ENCODE measurements around the gene ZNF70.

ZNF70 gene

GRCh38 chr22:23750714-23751440 lies at the start of gene ZNF70:
ZNF70 (minus strand) TSS chr22:23751112; CDS start chr22:23745140, 5,972 bp downstream.
- Histone ChIP-seq H3K9me3 (ENCODE audit: control insufficient read depth in 1 of 2, low read length in 2 of 2) (no peaks in the 10 kb centered on the region), H3K27ac (ENCODE audit: low read length) (peak within 1 kb of the TSS; percentile 80), H3K4me3 (ENCODE audit: low read depth in 1 of 2, low read length in 2 of 2) (peak within 1 kb of the TSS; percentile 77 to 79), H3K4me1 (ENCODE audit: control insufficient read depth in 1 of 2, insufficient read depth in 2 of 2, low read length in 2 of 2) (peaks cover 7 to 19% of the 10 kb centered on the region in 2 donors), H3K36me3 (ENCODE audit: control insufficient read depth in 1 of 2, insufficient read depth in 2 of 2, low read length in 2 of 2) (no peaks in the 10 kb centered on the region), H3K27me3 (ENCODE audit: low read depth, low read length) (no peaks in the 10 kb centered on the region)

DNA sequence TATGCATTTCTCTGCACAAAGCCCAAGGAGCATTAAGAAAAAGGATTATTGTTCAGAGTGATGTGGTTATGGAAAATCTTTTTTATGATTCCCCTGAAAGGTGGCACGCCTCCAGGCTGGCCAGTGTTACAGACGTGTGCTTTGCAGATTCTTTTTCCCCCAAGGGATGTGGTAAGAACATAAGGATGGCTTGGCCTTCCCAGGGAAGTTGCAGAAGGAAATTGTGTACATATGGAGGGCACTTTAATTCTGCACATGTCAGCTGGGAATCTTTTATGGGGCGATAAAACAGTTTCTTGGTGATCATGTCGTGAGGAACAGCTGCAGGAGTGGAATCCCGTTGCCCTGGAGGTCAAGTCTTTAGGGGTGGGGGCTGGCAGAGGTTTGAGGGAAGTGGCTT lies 45.5 kb upstream of the ZNF70 start:
- peaks cover 0 to 5% of the 10 kb centered on the region in 2 donors for H3K4me1 ChIP-seq (ENCODE audit: control insufficient read depth in 1 of 2, insufficient read depth in 2 of 2, low read length in 2 of 2)
- H3K27ac ChIP-seq (ENCODE audit: low read length): no peak overlapping the region
- H3K4me3 ChIP-seq (ENCODE audit: low read depth in 1 of 2, low read length in 2 of 2): no peak overlapping the region
- H3K27me3 ChIP-seq (ENCODE audit: low read depth, low read length): no peaks in the 10 kb centered on the region
- H3K9me3 ChIP-seq (ENCODE audit: control insufficient read depth in 1 of 2, low read length in 2 of 2): no peaks in the 10 kb centered on the region
- peaks cover 33 to 79% of the 10 kb centered on the region in 2 donors for H3K36me3 ChIP-seq (ENCODE audit: control insufficient read depth in 1 of 2, insufficient read depth in 2 of 2, low read length in 2 of 2)

GRCh38 chr22:23793326-23793725 lies 42.4 kb upstream of the ZNF70 start:
- peaks cover 21 to 57% of the 10 kb centered on the region in 2 donors for H3K36me3 ChIP-seq (ENCODE audit: control insufficient read depth in 1 of 2, insufficient read depth in 2 of 2, low read length in 2 of 2)
- no peaks in the 10 kb centered on the region for H3K9me3 ChIP-seq (ENCODE audit: control insufficient read depth in 1 of 2, low read length in 2 of 2)
- no peaks in the 10 kb centered on the region for H3K27me3 ChIP-seq (ENCODE audit: low read depth, low read length)
- no peak overlapping the region for H3K4me3 ChIP-seq (ENCODE audit: low read depth in 1 of 2, low read length in 2 of 2)
- no peak overlapping the region for H3K27ac ChIP-seq (ENCODE audit: low read length)
- peaks cover 5 to 22% of the 10 kb centered on the region in 2 donors for H3K4me1 ChIP-seq (ENCODE audit: control insufficient read depth in 1 of 2, insufficient read depth in 2 of 2, low read length in 2 of 2)

GRCh38 chr22:23791738-23792645 lies 41.1 kb upstream of the ZNF70 start:
- no peak overlapping the region for H3K27ac ChIP-seq (ENCODE audit: low read length)
- H3K36me3 ChIP-seq (ENCODE audit: control insufficient read depth in 1 of 2, insufficient read depth in 2 of 2, low read length in 2 of 2): peaks cover 16 to 50% of the 10 kb centered on the region in 2 donors
- H3K9me3 ChIP-seq (ENCODE audit: control insufficient read depth in 1 of 2, low read length in 2 of 2): no peaks in the 10 kb centered on the region
- no peaks in the 10 kb centered on the region for H3K27me3 ChIP-seq (ENCODE audit: low read depth, low read length)
- H3K4me3 ChIP-seq (ENCODE audit: low read depth in 1 of 2, low read length in 2 of 2): no peak overlapping the region
- H3K4me1 ChIP-seq (ENCODE audit: control insufficient read depth in 1 of 2, insufficient read depth in 2 of 2, low read length in 2 of 2): peaks cover 9 to 30% of the 10 kb centered on the region in 2 donors

DNA sequence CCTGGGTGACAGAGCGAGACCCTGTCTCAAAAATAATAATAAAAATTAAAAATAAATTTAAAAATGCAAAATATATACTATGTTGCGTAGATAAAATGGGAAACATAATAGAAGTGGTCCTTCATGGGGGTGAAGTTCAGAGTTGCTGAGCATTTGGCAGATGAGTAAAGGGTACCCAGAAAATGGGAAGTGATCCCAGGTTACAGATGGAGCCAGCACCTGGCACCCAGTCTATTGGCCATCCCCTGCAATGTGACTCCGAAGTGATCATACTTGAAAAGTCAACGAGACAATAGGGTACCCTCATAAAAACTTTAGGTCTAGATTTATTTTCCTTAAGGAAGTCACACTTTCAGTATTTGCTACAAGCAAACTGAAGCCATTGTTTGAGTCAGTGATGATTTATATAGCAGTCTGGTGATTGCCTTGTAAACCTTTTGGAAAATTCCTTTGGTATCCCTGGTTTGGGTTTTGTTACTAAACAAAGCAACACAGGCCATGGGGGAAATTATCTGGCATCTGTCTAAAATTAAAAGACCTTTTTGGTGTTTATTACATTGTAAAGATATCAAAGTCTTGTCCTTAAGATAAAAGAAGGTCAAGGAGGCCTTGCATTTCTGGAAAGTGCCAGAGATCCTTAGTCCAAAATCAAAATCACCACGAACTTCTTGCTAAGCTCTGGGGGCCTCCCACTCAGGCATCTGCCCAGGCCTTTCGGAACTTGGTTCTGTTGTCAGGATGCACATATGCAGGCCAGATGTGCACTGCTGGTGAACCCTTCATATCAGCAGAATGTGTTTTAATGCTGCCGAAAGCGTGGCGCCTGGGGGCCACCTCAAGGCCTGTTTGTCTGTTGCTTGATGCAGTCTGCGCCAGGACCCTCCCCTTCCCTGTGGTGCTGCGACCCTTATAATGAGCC lies 40.2 kb upstream of the ZNF70 start:
- H3K36me3 ChIP-seq (ENCODE audit: control insufficient read depth in 1 of 2, insufficient read depth in 2 of 2, low read length in 2 of 2): peaks cover 16 to 45% of the 10 kb centered on the region in 2 donors
- H3K4me1 ChIP-seq (ENCODE audit: control insufficient read depth in 1 of 2, insufficient read depth in 2 of 2, low read length in 2 of 2): peaks cover 9 to 37% of the 10 kb centered on the region in 2 donors
- H3K27me3 ChIP-seq (ENCODE audit: low read depth, low read length): no peaks in the 10 kb centered on the region
- H3K27ac ChIP-seq (ENCODE audit: low read length): no peak overlapping the region
- H3K9me3 ChIP-seq (ENCODE audit: control insufficient read depth in 1 of 2, low read length in 2 of 2): no peaks in the 10 kb centered on the region
- no peak overlapping the region for H3K4me3 ChIP-seq (ENCODE audit: low read depth in 1 of 2, low read length in 2 of 2)

GRCh38 chr22:23789638-23790037 lies 38.7 kb upstream of the ZNF70 start:
- H3K36me3 ChIP-seq (ENCODE audit: control insufficient read depth in 1 of 2, insufficient read depth in 2 of 2, low read length in 2 of 2): peaks cover 12 to 32% of the 10 kb centered on the region in 2 donors
- no peaks in the 10 kb centered on the region for H3K27me3 ChIP-seq (ENCODE audit: low read depth, low read length)
- no peak overlapping the region for H3K4me3 ChIP-seq (ENCODE audit: low read depth in 1 of 2, low read length in 2 of 2)
- H3K4me1 ChIP-seq (ENCODE audit: control insufficient read depth in 1 of 2, insufficient read depth in 2 of 2, low read length in 2 of 2): peaks cover 9 to 39% of the 10 kb centered on the region in 2 donors
- no peaks in the 10 kb centered on the region for H3K9me3 ChIP-seq (ENCODE audit: control insufficient read depth in 1 of 2, low read length in 2 of 2)
- no peak overlapping the region for H3K27ac ChIP-seq (ENCODE audit: low read length)

GRCh38 chr22:23789121-23789520 lies 38.2 kb upstream of the ZNF70 start:
- H3K27ac ChIP-seq (ENCODE audit: low read length): no peak overlapping the region
- peaks cover 9 to 39% of the 10 kb centered on the region in 2 donors for H3K4me1 ChIP-seq (ENCODE audit: control insufficient read depth in 1 of 2, insufficient read depth in 2 of 2, low read length in 2 of 2)
- H3K27me3 ChIP-seq (ENCODE audit: low read depth, low read length): no peaks in the 10 kb centered on the region
- peaks cover 9 to 27% of the 10 kb centered on the region in 2 donors for H3K36me3 ChIP-seq (ENCODE audit: control insufficient read depth in 1 of 2, insufficient read depth in 2 of 2, low read length in 2 of 2)
- no peak overlapping the region for H3K4me3 ChIP-seq (ENCODE audit: low read depth in 1 of 2, low read length in 2 of 2)
- no peaks in the 10 kb centered on the region for H3K9me3 ChIP-seq (ENCODE audit: control insufficient read depth in 1 of 2, low read length in 2 of 2)

DNA sequence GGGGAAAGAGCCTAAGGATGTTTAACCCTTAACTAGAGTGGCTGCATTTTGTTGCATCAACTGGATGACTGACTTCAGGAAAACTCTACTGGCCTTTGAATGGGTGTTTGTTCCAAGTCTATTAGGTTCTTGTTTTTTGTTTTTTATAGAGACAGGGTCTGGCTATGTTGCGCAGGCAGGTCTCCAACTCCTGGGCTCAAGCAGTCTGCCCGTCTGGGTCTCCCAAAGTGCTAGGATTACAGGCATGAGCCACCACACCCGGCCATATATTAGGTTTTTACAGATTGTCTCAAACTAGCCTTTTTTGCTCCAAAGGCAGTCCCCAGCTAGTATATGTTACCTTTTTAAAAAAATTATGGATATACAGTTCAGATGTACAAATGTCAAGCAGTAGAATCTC lies 37.0 kb upstream of the ZNF70 start:
- Histone ChIP-seq H3K4me1 (ENCODE audit: control insufficient read depth in 1 of 2, insufficient read depth in 2 of 2, low read length in 2 of 2) (peaks cover 9 to 39% of the 10 kb centered on the region in 2 donors), H3K27ac (ENCODE audit: low read length) (peak overlapping the region; percentile 58), H3K36me3 (ENCODE audit: control insufficient read depth in 1 of 2, insufficient read depth in 2 of 2, low read length in 2 of 2) (peaks cover 4 to 19% of the 10 kb centered on the region in 2 donors), H3K9me3 (ENCODE audit: control insufficient read depth in 1 of 2, low read length in 2 of 2) (no peaks in the 10 kb centered on the region), H3K27me3 (ENCODE audit: low read depth, low read length) (no peaks in the 10 kb centered on the region), H3K4me3 (ENCODE audit: low read depth in 1 of 2, low read length in 2 of 2) (peak overlapping the region; percentile 87)

- H3K4me3 ChIP-seq (ENCODE audit: low read depth in 1 of 2, low read length in 2 of 2): peak overlapping the region; percentile 87
- H3K27ac ChIP-seq (ENCODE audit: low read length): peak overlapping the region; percentile 58
- no peaks in the 10 kb centered on the region for H3K9me3 ChIP-seq (ENCODE audit: control insufficient read depth in 1 of 2, low read length in 2 of 2)
- H3K36me3 ChIP-seq (ENCODE audit: control insufficient read depth in 1 of 2, insufficient read depth in 2 of 2, low read length in 2 of 2): peaks cover 4 to 16% of the 10 kb centered on the region in 2 donors
- no peaks in the 10 kb centered on the region for H3K27me3 ChIP-seq (ENCODE audit: low read depth, low read length)
- peaks cover 9 to 39% of the 10 kb centered on the region in 2 donors for H3K4me1 ChIP-seq (ENCODE audit: control insufficient read depth in 1 of 2, insufficient read depth in 2 of 2, low read length in 2 of 2)
Measured at GRCh38 chr22:23787600-23787896, 36.6 kb upstream of the ZNF70 start.

DNA sequence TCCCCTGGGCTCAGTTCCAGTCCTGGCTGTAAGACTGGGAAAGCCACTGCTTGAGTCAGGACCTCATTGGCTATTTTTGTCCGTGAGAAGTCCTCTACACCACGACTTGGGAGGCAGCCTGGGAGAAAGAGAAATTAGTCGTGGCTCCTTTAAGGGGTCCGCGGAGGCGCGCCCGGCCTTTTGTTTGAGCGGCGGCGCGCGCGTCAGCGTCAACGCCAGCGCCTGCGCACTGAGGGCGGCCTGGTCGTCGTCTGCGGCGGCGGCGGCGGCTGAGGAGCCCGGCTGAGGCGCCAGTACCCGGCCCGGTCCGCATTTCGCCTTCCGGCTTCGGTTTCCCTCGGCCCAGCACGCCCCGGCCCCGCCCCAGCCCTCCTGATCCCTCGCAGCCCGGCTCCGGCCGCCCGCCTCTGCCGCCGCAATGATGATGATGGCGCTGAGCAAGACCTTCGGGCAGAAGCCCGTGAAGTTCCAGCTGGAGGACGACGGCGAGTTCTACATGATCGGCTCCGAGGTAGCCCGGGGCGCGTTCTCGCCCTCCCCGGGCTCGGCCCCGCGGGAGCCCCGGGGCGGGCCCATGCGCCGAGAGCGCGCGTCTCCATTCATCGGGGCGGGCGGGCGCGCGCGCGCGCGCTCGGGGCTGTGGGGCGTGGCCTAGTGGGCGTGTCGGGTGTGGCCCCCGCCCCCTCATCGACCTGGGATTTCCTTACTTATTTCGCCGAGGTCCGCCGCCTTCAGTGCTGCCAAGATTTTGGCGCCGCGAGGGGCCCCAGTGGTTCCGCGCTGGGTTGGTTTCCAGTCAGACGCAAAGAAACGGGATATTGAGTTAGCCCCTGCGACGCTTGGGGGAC lies 36.1 kb upstream of the ZNF70 start, which contains the start of gene SMARCB1:
Gene SMARCB1, plus strand, starts transcription at position 215 of the 848 bp plus-strand sequence. Its CDS starts 204 bp downstream, at position 419.
- Histone ChIP-seq H3K36me3 (ENCODE audit: control insufficient read depth in 1 of 2, insufficient read depth in 2 of 2, low read length in 2 of 2) (peaks cover 4 to 10% of the 10 kb centered on the region in 2 donors), H3K9me3 (ENCODE audit: control insufficient read depth in 1 of 2, low read length in 2 of 2) (no peaks in the 10 kb centered on the region), H3K4me3 (ENCODE audit: low read depth in 1 of 2, low read length in 2 of 2) (peak within 1 kb of the TSS; percentile 87), H3K27ac (ENCODE audit: low read length) (peak within 1 kb of the TSS; percentile 90), H3K4me1 (ENCODE audit: control insufficient read depth in 1 of 2, insufficient read depth in 2 of 2, low read length in 2 of 2) (peaks cover 9 to 39% of the 10 kb centered on the region in 2 donors), H3K27me3 (ENCODE audit: low read depth, low read length) (no peaks in the 10 kb centered on the region)

All from muscle layer of duodenum (tissue), 2 donors.